PC-9 (cell line): ENCODE results near the gene TBC1D13. TPM values are rescaled to one million over a fixed set of nuclear protein-coding genes. Genes with fewer than 3 reads are reported as not detected.
"Not testable (repeated sequence)": the region's sequence is repeated elsewhere in the genome, so short reads cannot be mapped to it uniquely, and the experiment has no call there.

Experiments
- BruUV-seq: library from RNA; stranded (reverse); fragments of 400-500 nt; replicated peaks from 2 replicates; lab custom pipeline; 2021; lab: Mats Ljungman, UMichigan
- CTCF ChIA-PET: fragments of 300-600 bp; sonication (Branson Sonifier 250); formaldehyde crosslinking; loops from one replicate; lab custom pipeline; 2022; ENCODE audit warnings: antibody characterized with exemption; lab: Charles Lee
- POLR2A ChIA-PET: fragments of 300-600 bp; sonication (Branson Sonifier 250); formaldehyde crosslinking; loops from one replicate; lab custom pipeline; 2022; ENCODE audit warnings: antibody characterized with exemption; ENCODE audit not compliant: unreplicated experiment; lab: Charles Lee
- DNase-seq, 2 experiments: peaks; one replicate each; pipeline versions ENCODE4 v3.0.0 to v3.0.0-alpha.2; 2015 to 2022; ENCODE audit warnings: mixed read lengths in 1 of 2
- H2AFZ ChIP-seq: fragments of 200-600 bp; sonication (generic); 2 replicates; pipeline ENCODE4 v1.8.1; 2017; ENCODE audit warnings: antibody characterized with exemption
- H3F3A ChIP-seq: fragments of 200-600 bp; sonication (generic); 2 replicates; pipeline ENCODE4 v1.8.1; 2017; ENCODE audit warnings: antibody characterized with exemption, mild to moderate bottlenecking, low read depth; ENCODE audit not compliant: insufficient read depth
- H3K27ac ChIP-seq: fragments of 200-600 bp; sonication (generic); 2 replicates; pipeline ENCODE4 v1.6.1; 2016; ENCODE audit warnings: mixed run types
- H3K27me3 ChIP-seq: fragments of 200-600 bp; sonication (generic); 2 replicates; pipeline ENCODE4 v1.6.1; 2016; ENCODE audit warnings: low read depth, mixed run types; ENCODE audit not compliant: insufficient read depth
- H3K36me3 ChIP-seq: fragments of 200-600 bp; sonication (generic); 2 replicates; pipeline ENCODE4 v1.6.1; 2016; ENCODE audit warnings: low read depth, mixed run types
- H3K4me1 ChIP-seq: fragments of 200-600 bp; sonication (generic); replicated peaks from 2 replicates; pipeline ENCODE4 v1.6.1; 2016; ENCODE audit warnings: mixed run types; ENCODE audit not compliant: insufficient read depth
- H3K4me2 ChIP-seq: fragments of 200-600 bp; sonication (generic); 2 replicates; pipeline ENCODE4 v1.6.1; 2017; ENCODE audit warnings: mixed run types
- H3K4me3 ChIP-seq: fragments of 200-600 bp; sonication (generic); 2 replicates; pipeline ENCODE4 v1.6.1; 2016; ENCODE audit warnings: mixed run types
- H3K79me2 ChIP-seq: fragments of 200-600 bp; sonication (generic); 2 replicates; pipeline ENCODE4 v1.6.1; 2017; ENCODE audit warnings: low read depth, mixed run types
- H3K9me2 ChIP-seq: fragments of 200-600 bp; sonication (generic); 2 replicates; pipeline ENCODE4 v1.8.1; 2017; ENCODE audit warnings: mild to moderate bottlenecking; ENCODE audit not compliant: insufficient read depth
- H3K9me3 ChIP-seq: fragments of 200-600 bp; sonication (generic); 2 replicates; pipeline ENCODE4 v1.8.1; 2016; ENCODE audit warnings: low read depth; ENCODE audit not compliant: insufficient read depth
- H4K20me1 ChIP-seq: fragments of 200-600 bp; sonication (generic); 2 replicates; pipeline ENCODE4 v1.8.1; 2017; ENCODE audit not compliant: insufficient read depth
- EZH2 ChIP-seq: fragments of 200-600 bp; sonication (generic); IDR thresholded peaks from 2 replicates; pipeline ENCODE4 v1.8.0; 2017; ENCODE audit warnings: antibody characterized with exemption, low read depth
- intact Hi-C: fragments of 100-400 bp; cut with micrococcal nuclease; formaldehyde crosslinking; loops from one replicate; pipeline ENCODE4 v1.10.0; 2022; ENCODE audit not compliant: unreplicated experiment
- total RNA-seq: library from RNA; stranded (reverse); gene quantifications from 2 replicates; pipeline ENCODE4 v1.2.3, GENCODE V29; 2021
- TF ChIP-seq, protein P1 (sequence below): fragments of 200-600 bp; sonication (generic); conservative IDR thresholded peaks from 2 replicates; pipeline ENCODE4 v1.6.1; 2017; ENCODE audit warnings: mixed run types, antibody characterized with exemption, mild to moderate bottlenecking, moderate library complexity

Gene TBC1D13
- total RNA-seq, 1 experiment from 2014 or later, result 41.9 TPM

DNA sequence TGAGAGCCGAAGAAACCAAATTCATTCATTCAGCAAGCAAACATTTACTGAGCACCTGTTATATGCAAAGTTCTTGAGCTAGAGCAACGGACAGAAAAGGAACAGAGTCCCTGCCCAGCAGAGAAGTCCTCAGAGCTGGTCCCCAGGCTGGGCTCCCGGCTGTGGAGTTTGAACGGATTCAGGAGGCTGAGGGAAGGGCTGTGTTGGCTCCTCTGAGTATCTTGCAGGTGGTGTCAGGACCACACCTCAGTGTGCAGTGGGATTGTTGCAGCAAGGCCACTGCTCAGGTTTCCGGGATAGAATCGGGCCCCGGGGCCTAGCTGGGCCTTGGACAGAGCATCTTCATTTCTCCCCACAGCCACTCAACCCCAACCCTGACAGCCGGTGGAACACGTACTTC is 5.1 kb downstream of the TBC1D13 start:
- CTCF ChIA-PET, result no interaction called here
- no peaks in the 10 kb centered on the region for H4K20me1 ChIP-seq
- intact Hi-C loops, result no loop called here

GRCh38 chr9:128792978-128793686 is 6.1 kb downstream of the TBC1D13 start:
- H3K27ac ChIP-seq, result no peak overlapping the region
- no peak overlapping the region for H2AFZ ChIP-seq
- intact Hi-C loops, result no loop called here
- ChIA-PET CTCF (no interaction called here), POLR2A (no interaction called here)
- TF ChIP-seq, protein P1, sequence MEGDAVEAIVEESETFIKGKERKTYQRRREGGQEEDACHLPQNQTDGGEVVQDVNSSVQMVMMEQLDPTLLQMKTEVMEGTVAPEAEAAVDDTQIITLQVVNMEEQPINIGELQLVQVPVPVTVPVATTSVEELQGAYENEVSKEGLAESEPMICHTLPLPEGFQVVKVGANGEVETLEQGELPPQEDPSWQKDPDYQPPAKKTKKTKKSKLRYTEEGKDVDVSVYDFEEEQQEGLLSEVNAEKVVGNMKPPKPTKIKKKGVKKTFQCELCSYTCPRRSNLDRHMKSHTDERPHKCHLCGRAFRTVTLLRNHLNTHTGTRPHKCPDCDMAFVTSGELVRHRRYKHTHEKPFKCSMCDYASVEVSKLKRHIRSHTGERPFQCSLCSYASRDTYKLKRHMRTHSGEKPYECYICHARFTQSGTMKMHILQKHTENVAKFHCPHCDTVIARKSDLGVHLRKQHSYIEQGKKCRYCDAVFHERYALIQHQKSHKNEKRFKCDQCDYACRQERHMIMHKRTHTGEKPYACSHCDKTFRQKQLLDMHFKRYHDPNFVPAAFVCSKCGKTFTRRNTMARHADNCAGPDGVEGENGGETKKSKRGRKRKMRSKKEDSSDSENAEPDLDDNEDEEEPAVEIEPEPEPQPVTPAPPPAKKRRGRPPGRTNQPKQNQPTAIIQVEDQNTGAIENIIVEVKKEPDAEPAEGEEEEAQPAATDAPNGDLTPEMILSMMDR, result no peak
- no peak for DNase-seq
- no peaks in the 10 kb centered on the region for H4K20me1 ChIP-seq
- no peak overlapping the region for H3K4me2 ChIP-seq
- 0 out of 2 replicates have a peak, but pooled peaks cover 2% of the 10 kb centered on the region for H3K4me1 ChIP-seq
- peaks cover 9% of the 10 kb centered on the region for H3K79me2 ChIP-seq
- no peaks in the 10 kb centered on the region for H3K9me2 ChIP-seq
- H3K36me3 ChIP-seq, result peaks cover 9% of the 10 kb centered on the region
- no peak overlapping the region for H3K4me3 ChIP-seq
- BruUV-seq, result no TSS peak
- H3F3A ChIP-seq, result no peaks in the 10 kb centered on the region
- H3K27me3 ChIP-seq, result no peaks in the 10 kb centered on the region
- H3K9me3 ChIP-seq, result no peaks in the 10 kb centered on the region

More for the DNA sequence above, 5.1 kb downstream of the TBC1D13 start:
- Histone ChIP-seq H3F3A (no peaks in the 10 kb centered on the region), H3K4me1 (0 out of 2 replicates have a peak, but pooled peaks cover 4% of the 10 kb centered on the region), H3K27ac (no peak overlapping the region), H3K4me3 (no peak overlapping the region), H3K36me3 (peaks cover 3% of the 10 kb centered on the region; the same call in 1 of the 2 replicates), H2AFZ (no peak overlapping the region), H3K79me2 (peaks cover 19% of the 10 kb centered on the region), H3K9me3 (no peaks in the 10 kb centered on the region), H3K4me2 (no peak overlapping the region), H3K27me3 (no peaks in the 10 kb centered on the region), H3K9me2 (no peaks in the 10 kb centered on the region)
- no peak for DNase-seq
- BruUV-seq, result no TSS peak
- POLR2A ChIA-PET, result interaction anchor here (0.6 kb wide), 1 partner anchor 27 kb away, joined by 4 read pairs; no protein-coding TSS in a partner anchor
- TF ChIP-seq EZH2, result no peak
- TF ChIP-seq, protein P1, result no peak

DNA sequence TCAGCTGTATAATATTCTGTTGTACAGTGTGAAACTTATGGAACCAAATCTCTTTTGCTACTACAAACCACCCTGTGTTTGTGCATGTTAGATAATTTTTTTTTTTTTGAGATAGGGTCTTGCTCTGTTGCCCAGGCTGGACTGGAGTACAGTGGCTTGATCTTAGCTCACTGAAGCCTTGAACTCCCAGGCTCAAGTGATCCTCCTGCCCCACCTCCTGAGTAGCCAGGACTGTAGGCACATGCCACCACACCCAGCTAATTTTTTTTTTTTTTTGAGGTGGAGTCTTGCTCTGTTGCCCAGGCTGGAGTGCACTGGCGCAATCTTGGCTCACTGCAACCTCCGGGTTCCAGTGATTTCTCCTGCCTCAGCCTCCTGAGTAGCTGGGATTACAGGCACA is 7.9 kb downstream of the TBC1D13 start:
- H3K9me3 ChIP-seq, H3K9me2 ChIP-seq, H3K27ac ChIP-seq, BruUV-seq, H4K20me1 ChIP-seq, DNase-seq, H3K4me3 ChIP-seq, H3F3A ChIP-seq, H2AFZ ChIP-seq, H3K4me1 ChIP-seq, H3K27me3 ChIP-seq, CTCF ChIA-PET, H3K79me2 ChIP-seq, H3K36me3 ChIP-seq, intact Hi-C loops, H3K4me2 ChIP-seq: not testable (repeated sequence)
- POLR2A ChIA-PET, result interaction anchor here (0.6 kb wide), 1 partner anchor 35 kb away, joined by 8 read pairs; no protein-coding TSS in a partner anchor
